GM12892 (cell line): ENCODE measurements around the gene GREM2.

Experiments used
- POLR2A ChIP-seq: IDR thresholded peaks from 2 replicates; pipeline ENCODE4 v1.6.1; 2011; ENCODE audit warnings: low read depth, low read length, control low read depth
- POLR2AphosphoS5 ChIP-seq: IDR thresholded peaks from 2 replicates; pipeline ENCODE4 v1.6.1; 2011; ENCODE audit warnings: low read depth, low read length, control low read depth
- TAF1 ChIP-seq: IDR thresholded peaks from 2 replicates; pipeline ENCODE4 v1.6.1; 2011; ENCODE audit warnings: low read depth, mild to moderate bottlenecking, control low read depth, low read length, borderline replicate concordance

DNA sequence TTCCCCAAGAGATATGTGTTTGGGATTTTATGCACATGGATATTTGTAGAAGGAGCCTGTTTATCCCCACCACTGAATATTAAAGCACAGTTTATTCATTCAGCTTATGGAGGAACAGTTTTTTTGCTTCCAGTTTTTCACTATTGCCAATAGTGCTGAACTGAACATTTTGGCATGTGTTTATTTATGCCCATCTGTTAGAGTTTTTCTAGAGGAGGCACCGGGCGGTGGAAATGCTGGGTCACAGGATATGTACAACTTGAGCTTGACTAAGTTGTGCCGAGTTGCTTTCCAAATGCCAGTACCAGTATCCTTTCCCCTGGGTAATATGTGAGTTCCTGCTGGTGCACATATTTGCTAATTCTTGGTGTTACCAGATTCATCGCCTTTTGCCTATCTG is 111.3 kb downstream of the GREM2 start:
- TF ChIP-seq POLR2A (no peak), POLR2AphosphoS5 (no peak), TAF1 (no peak)
